Embryonic facial prominence (tissue), 1 donor: ENCODE measurements around the gene CNTNAP4.

Experiments
- DNase-seq: peaks from one replicate; pipeline ENCODE4 v3.0.0-alpha.2; 2016; ENCODE audit errors: extremely low spot score

CNTNAP4 gene

GRCh38 chr16:76276745-76277438 lies at the start of gene CNTNAP4:
CNTNAP4 (plus strand) TSS chr16:76277401; CDS start chr16:76277663, 262 bp downstream.
- DNase-seq = no peak

DNA sequence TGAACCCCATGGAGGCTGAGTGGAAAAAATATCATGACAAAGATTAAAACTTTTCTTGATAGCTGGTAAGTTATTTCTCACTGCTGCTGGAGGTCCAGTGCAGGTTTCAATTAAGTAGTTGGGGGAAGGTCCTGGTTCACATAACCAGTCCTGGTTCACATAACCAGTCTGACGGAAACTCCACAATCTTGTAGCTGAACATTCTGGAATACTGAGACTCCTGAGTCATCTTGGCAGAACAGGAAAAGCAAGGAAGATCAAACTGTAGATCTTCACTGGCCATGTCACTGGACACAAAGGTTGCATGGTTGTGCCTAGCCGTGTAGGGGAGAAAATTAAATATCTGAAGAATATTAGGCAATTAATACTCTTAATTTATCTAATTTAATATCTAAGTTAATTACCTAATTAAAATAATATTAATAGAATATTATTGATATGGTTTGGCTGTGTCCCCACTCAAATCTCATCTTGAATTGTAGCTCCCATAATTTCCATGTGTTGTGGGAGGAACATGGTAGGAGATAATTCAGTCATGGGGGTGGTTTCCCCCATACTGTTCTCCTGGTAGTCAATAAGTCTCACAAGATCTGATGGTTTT lies 48.6 kb upstream of the CNTNAP4 start:
- DNase-seq = no peak

DNA sequence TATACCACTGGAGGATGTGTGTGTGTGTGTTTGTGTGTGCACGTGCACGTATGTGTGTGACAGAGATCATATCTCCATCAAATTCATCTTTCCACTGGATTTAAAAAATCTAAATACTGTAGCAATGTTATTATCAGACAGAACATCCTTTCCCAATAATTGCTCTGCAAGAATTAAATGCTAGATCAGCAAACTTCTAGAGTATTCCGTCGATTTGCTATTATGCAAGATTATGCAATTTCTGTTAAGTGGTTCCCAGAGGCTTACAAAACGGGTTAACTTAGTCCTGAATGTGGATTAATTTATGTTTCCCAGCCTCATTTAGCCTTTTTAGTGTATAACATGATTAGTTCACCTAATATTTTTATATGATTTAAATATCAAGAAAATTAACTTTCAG lies 44.5 kb upstream of the CNTNAP4 start:
- DNase-seq = no peak

GRCh38 chr16:76235025-76235424 lies 42.2 kb upstream of the CNTNAP4 start:
- DNase-seq = no peak

- DNase-seq = no peak
Observed at GRCh38 chr16:76235426-76235825, 41.8 kb upstream of the CNTNAP4 start.

DNA sequence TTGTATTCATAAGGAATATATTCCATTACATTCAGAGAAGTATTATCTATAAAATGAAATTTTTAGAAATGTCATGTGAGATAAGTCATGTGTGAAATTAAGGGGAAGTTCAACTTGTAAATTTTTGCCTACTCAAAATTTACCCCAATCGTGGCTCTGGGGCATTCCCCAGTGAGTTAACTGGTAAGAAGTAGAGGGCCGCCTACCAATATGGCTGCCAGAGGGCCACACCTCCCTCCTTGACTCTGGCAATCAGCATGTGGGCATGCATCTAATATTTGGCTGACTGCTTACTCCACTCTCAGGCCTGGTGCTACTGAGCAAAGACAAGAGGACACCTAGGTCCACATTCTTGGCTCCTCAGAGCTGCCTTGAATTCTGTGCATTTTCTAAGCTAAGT lies 39.7 kb upstream of the CNTNAP4 start:
- no peak for DNase-seq

- no peak for DNase-seq
Observed at GRCh38 chr16:76241755-76242154, 35.4 kb upstream of the CNTNAP4 start.

GRCh38 chr16:76243620-76244019 lies 33.6 kb upstream of the CNTNAP4 start:
- no peak for DNase-seq

- DNase-seq = no peak
Observed at GRCh38 chr16:76246587-76246986, 30.6 kb upstream of the CNTNAP4 start.

- no peak for DNase-seq
Observed at GRCh38 chr16:76265434-76266045, 11.7 kb upstream of the CNTNAP4 start.

GRCh38 chr16:76268824-76269223 lies 8.4 kb upstream of the CNTNAP4 start:
- no peak for DNase-seq

DNA sequence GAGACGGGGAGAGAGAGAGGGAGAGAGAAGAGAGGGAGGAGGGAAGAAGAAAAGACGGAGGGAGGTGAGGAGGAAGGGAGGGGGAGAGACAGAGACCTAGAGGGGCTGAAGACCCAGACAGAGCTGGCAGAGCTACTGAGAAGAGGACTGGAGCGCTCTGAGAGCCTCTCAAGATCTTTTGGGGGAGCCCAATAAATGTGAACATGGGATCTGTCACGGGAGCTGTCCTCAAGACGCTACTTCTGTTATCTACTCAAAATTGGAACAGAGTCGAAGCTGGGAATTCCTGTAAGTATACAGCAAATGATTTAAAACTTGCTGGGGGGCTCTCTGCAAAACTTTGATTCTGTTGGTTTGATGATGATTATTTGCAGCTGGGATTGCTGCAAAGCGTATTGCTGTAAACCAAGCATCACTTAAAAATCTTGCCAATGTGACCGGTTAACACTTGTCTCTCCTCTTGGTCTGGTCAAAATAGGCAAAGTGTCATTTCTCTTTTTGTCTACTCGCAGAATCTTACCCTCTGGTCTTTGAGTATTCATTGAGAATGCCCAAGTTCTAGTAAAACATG lies 344 bp downstream of the CNTNAP4 start:
- DNase-seq = no peak

- no peak for DNase-seq
Observed at GRCh38 chr16:76278086-76278485, 885 bp downstream of the CNTNAP4 start.

DNA sequence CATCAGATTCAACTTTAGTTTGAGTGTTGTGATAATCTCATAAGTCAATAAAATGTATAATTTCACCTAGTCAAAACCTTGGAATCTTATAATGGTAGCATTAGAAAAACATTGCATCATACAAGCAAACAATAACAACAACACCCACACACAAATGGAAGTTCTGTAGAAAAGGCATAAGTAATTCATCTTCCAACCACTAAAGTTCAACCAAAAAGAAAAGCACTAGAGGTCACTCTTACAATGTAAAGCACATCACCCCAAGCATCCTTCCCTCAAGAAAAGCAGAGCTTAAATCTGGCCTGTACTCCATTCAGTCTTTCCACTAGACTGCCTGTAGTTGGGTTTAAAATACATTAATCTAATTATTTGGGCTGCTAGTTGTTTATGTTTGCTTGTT lies 1.8 kb downstream of the CNTNAP4 start:
- DNase-seq = peak; percentile 14

- no peak for DNase-seq
Observed at GRCh38 chr16:76280421-76281215, 3.4 kb downstream of the CNTNAP4 start.

- DNase-seq = no peak
Observed at GRCh38 chr16:76287466-76287865, 10.3 kb downstream of the CNTNAP4 start.

DNA sequence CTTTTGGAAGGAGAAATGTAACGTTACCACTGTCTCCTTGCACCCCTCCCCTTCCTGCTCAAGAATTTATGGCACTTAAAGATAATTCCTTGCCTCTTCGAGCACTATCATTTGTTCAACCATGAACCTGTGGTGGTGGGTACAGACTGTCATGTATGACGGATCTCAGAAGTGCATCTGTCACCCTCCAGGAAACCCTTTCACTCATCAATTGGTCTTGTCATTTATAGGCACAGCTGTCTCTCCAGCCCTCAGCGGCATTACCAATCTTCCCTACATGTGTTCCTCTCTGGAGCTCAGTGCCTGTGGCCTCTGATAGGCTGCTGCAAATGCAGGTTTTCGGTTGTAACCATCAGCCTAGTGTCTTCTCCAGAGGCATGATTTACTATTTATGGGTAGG lies 15.0 kb downstream of the CNTNAP4 start:
- DNase-seq = no peak

GRCh38 chr16:76293980-76294379 lies 16.8 kb downstream of the CNTNAP4 start:
- no peak for DNase-seq

- no peak for DNase-seq
Observed at GRCh38 chr16:76294396-76295214, 17.4 kb downstream of the CNTNAP4 start.

- no peak for DNase-seq
Observed at GRCh38 chr16:76297941-76298340, 20.7 kb downstream of the CNTNAP4 start.

DNA sequence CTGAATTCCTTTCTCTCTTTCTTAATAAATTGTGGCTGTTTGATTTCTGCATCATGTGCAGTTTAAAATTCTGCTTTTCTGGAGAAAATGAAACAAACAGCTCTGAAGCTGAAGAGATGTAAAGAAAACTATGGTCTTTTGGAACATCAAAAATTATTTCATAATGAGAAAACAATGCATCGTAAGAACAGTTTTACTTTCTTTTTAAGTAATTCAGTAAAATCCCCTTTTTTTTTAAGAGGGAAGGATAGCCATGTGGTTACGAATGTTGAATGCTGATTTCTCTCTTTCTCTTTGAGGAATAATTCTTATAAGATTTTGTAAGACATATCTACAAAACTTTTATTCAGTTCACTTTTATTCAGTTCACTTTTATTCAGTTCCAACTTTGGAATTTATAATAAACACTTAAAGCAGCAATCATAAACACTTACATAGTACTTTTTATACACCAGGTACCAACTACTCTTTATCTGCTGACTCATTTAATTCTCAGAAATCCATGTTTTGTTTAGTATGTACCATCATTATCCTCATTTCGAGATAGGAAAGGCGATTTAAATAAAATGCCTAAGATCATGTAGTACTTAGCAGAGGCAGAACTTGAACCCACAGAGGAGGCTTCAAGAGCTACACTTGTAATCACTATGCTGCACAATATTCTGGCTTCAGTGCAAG lies 26.6 kb downstream of the CNTNAP4 start:
- no peak for DNase-seq
